ENCODE data around the gene KCMF1.

KCMF1 gene

GRCh38 chr2:85053802-85054201, 82.8 kb downstream of the KCMF1 start:
- Histone ChIP-seq H3K36me3 (ENCODE audit: control insufficient read depth, insufficient read depth, low read length) (peaks cover 22% of the 10 kb centered on the region), H3K27ac (ENCODE audit: insufficient read depth, low read depth, low read length, poor library complexity, severe bottlenecking) (no peak overlapping the region), H3K9me3 (ENCODE audit: control insufficient read depth, low read length) (no peaks in the 10 kb centered on the region), H3K27me3 (ENCODE audit: control insufficient read depth, insufficient read depth, low read length, poor library complexity, severe bottlenecking) (no peaks in the 10 kb centered on the region), H3K4me1 (ENCODE audit: control insufficient read depth, insufficient read depth, low read length) (peaks cover 9% of the 10 kb centered on the region), H3K4me3 (ENCODE audit: insufficient read depth, low read depth, low read length) (no peak overlapping the region)
- 82 to 85% methylated on average over 6 of the region's 6 CpGs for WGBS, 2 experiments

GRCh38 chr2:85057226-85057962, 86.4 kb downstream of the KCMF1 start:
- Histone ChIP-seq H3K9me3 (ENCODE audit: control insufficient read depth, low read length) (no peaks in the 10 kb centered on the region), H3K4me1 (ENCODE audit: control insufficient read depth, insufficient read depth, low read length) (peaks cover 9% of the 10 kb centered on the region), H3K4me3 (ENCODE audit: insufficient read depth, low read depth, low read length) (no peak overlapping the region), H3K27ac (ENCODE audit: insufficient read depth, low read depth, low read length, poor library complexity, severe bottlenecking) (no peak overlapping the region), H3K27me3 (ENCODE audit: control insufficient read depth, insufficient read depth, low read length, poor library complexity, severe bottlenecking) (no peaks in the 10 kb centered on the region), H3K36me3 (ENCODE audit: control insufficient read depth, insufficient read depth, low read length) (peaks cover 12% of the 10 kb centered on the region)
- WGBS, 2 experiments = 90% methylated on average over 14 to 15 of the region's 15 CpGs

GRCh38 chr2:85061896-85062295, 90.9 kb downstream of the KCMF1 start:
- 92 to 97% methylated on average over 1 to 2 of the region's 2 CpGs for WGBS, 2 experiments
- no peaks in the 10 kb centered on the region for H3K27me3 ChIP-seq (ENCODE audit: control insufficient read depth, insufficient read depth, low read length, poor library complexity, severe bottlenecking)
- no peak overlapping the region for H3K27ac ChIP-seq (ENCODE audit: insufficient read depth, low read depth, low read length, poor library complexity, severe bottlenecking)
- H3K4me1 ChIP-seq (ENCODE audit: control insufficient read depth, insufficient read depth, low read length) = peaks cover 22% of the 10 kb centered on the region
- no peaks in the 10 kb centered on the region for H3K36me3 ChIP-seq (ENCODE audit: control insufficient read depth, insufficient read depth, low read length)
- no peaks in the 10 kb centered on the region for H3K9me3 ChIP-seq (ENCODE audit: control insufficient read depth, low read length)
- no peak overlapping the region for H3K4me3 ChIP-seq (ENCODE audit: insufficient read depth, low read depth, low read length)

GRCh38 chr2:85062565-85062964, 91.6 kb downstream of the KCMF1 start:
- Histone ChIP-seq H3K4me3 (ENCODE audit: insufficient read depth, low read depth, low read length) (no peak overlapping the region), H3K36me3 (ENCODE audit: control insufficient read depth, insufficient read depth, low read length) (no peaks in the 10 kb centered on the region)
- WGBS, 2 experiments = 94 to 97% methylated on average over 6 of the region's 6 CpGs

GRCh38 chr2:85063981-85064599, 93.1 kb downstream of the KCMF1 start:
- no peak overlapping the region for H3K4me3 ChIP-seq (ENCODE audit: insufficient read depth, low read depth, low read length)
- no peaks in the 10 kb centered on the region for H3K9me3 ChIP-seq (ENCODE audit: control insufficient read depth, low read length)
- 97 to 98% methylated on average over 5 of the region's 5 CpGs for WGBS, 2 experiments
- no peaks in the 10 kb centered on the region for H3K36me3 ChIP-seq (ENCODE audit: control insufficient read depth, insufficient read depth, low read length)
- H3K27ac ChIP-seq (ENCODE audit: insufficient read depth, low read depth, low read length, poor library complexity, severe bottlenecking) = no peak overlapping the region
- no peaks in the 10 kb centered on the region for H3K27me3 ChIP-seq (ENCODE audit: control insufficient read depth, insufficient read depth, low read length, poor library complexity, severe bottlenecking)
- H3K4me1 ChIP-seq (ENCODE audit: control insufficient read depth, insufficient read depth, low read length) = peaks cover 18% of the 10 kb centered on the region

More at GRCh38 chr2:85062565-85062964, 91.6 kb downstream of the KCMF1 start:
- no peaks in the 10 kb centered on the region for H3K9me3 ChIP-seq (ENCODE audit: control insufficient read depth, low read length)
- H3K27ac ChIP-seq (ENCODE audit: insufficient read depth, low read depth, low read length, poor library complexity, severe bottlenecking) = no peak overlapping the region
- H3K27me3 ChIP-seq (ENCODE audit: control insufficient read depth, insufficient read depth, low read length, poor library complexity, severe bottlenecking) = no peaks in the 10 kb centered on the region
- peaks cover 22% of the 10 kb centered on the region for H3K4me1 ChIP-seq (ENCODE audit: control insufficient read depth, insufficient read depth, low read length)

- WGBS, 2 experiments = 44 to 49% methylated on average over 13 to 14 of the region's 14 CpGs
Observed at GRCh38 chr2:85064927-85065577, 94.1 kb downstream of the KCMF1 start.

GRCh38 chr2:85066006-85066740, 95.2 kb downstream of the KCMF1 start:
- WGBS, 2 experiments = 88 to 91% methylated on average over 11 of the region's 11 CpGs
- no peak overlapping the region for H3K27ac ChIP-seq (ENCODE audit: insufficient read depth, low read depth, low read length, poor library complexity, severe bottlenecking)
- no peaks in the 10 kb centered on the region for H3K27me3 ChIP-seq (ENCODE audit: control insufficient read depth, insufficient read depth, low read length, poor library complexity, severe bottlenecking)
- H3K4me3 ChIP-seq (ENCODE audit: insufficient read depth, low read depth, low read length) = no peak overlapping the region
- H3K9me3 ChIP-seq (ENCODE audit: control insufficient read depth, low read length) = no peaks in the 10 kb centered on the region
- H3K4me1 ChIP-seq (ENCODE audit: control insufficient read depth, insufficient read depth, low read length) = peaks cover 18% of the 10 kb centered on the region
- no peaks in the 10 kb centered on the region for H3K36me3 ChIP-seq (ENCODE audit: control insufficient read depth, insufficient read depth, low read length)

More at GRCh38 chr2:85064927-85065577, 94.1 kb downstream of the KCMF1 start:
- Histone ChIP-seq H3K9me3 (ENCODE audit: control insufficient read depth, low read length) (no peaks in the 10 kb centered on the region), H3K4me3 (ENCODE audit: insufficient read depth, low read depth, low read length) (no peak overlapping the region), H3K4me1 (ENCODE audit: control insufficient read depth, insufficient read depth, low read length) (peaks cover 18% of the 10 kb centered on the region), H3K27me3 (ENCODE audit: control insufficient read depth, insufficient read depth, low read length, poor library complexity, severe bottlenecking) (no peaks in the 10 kb centered on the region), H3K27ac (ENCODE audit: insufficient read depth, low read depth, low read length, poor library complexity, severe bottlenecking) (peak overlapping the region; percentile 38), H3K36me3 (ENCODE audit: control insufficient read depth, insufficient read depth, low read length) (no peaks in the 10 kb centered on the region)

GRCh38 chr2:85066874-85067351, 96.0 kb downstream of the KCMF1 start:
- Histone ChIP-seq H3K36me3 (ENCODE audit: control insufficient read depth, insufficient read depth, low read length) (no peaks in the 10 kb centered on the region), H3K4me1 (ENCODE audit: control insufficient read depth, insufficient read depth, low read length) (peaks cover 18% of the 10 kb centered on the region), H3K9me3 (ENCODE audit: control insufficient read depth, low read length) (no peaks in the 10 kb centered on the region), H3K27ac (ENCODE audit: insufficient read depth, low read depth, low read length, poor library complexity, severe bottlenecking) (no peak overlapping the region), H3K27me3 (ENCODE audit: control insufficient read depth, insufficient read depth, low read length, poor library complexity, severe bottlenecking) (no peaks in the 10 kb centered on the region), H3K4me3 (ENCODE audit: insufficient read depth, low read depth, low read length) (no peak overlapping the region)
- WGBS, 2 experiments = 6 to 7% methylated on average over 19 of the region's 19 CpGs

- Histone ChIP-seq H3K27ac (ENCODE audit: insufficient read depth, low read depth, low read length, poor library complexity, severe bottlenecking) (no peak overlapping the region), H3K36me3 (ENCODE audit: control insufficient read depth, insufficient read depth, low read length) (no peaks in the 10 kb centered on the region), H3K27me3 (ENCODE audit: control insufficient read depth, insufficient read depth, low read length, poor library complexity, severe bottlenecking) (no peaks in the 10 kb centered on the region), H3K9me3 (ENCODE audit: control insufficient read depth, low read length) (no peaks in the 10 kb centered on the region), H3K4me3 (ENCODE audit: insufficient read depth, low read depth, low read length) (no peak overlapping the region), H3K4me1 (ENCODE audit: control insufficient read depth, insufficient read depth, low read length) (peaks cover 3% of the 10 kb centered on the region)
- 94 to 97% methylated on average over 3 of the region's 3 CpGs for WGBS, 2 experiments
Observed at GRCh38 chr2:85071096-85071495, 100.1 kb downstream of the KCMF1 start.

Measured in ectodermal cell (in vitro differentiated cells).